ENCODE results near the gene MUC13. TPM values are rescaled to one million over a fixed set of nuclear protein-coding genes. Genes with fewer than 3 reads are reported as not detected.

Gene MUC13
- total RNA-seq, 1 donor from 2014 or later = 0.18 TPM

- no peaks in the 10 kb centered on the region for H3K27me3 ChIP-seq (ENCODE audit: low read depth)
- no peaks in the 10 kb centered on the region for H3K9me3 ChIP-seq
- peaks cover 34% of the 10 kb centered on the region for H3K4me1 ChIP-seq
- ATAC-seq (peak; percentile 79 to 84), DNase-seq (no peak)
- peak overlapping the region; percentile 47 for H3K27ac ChIP-seq
- H3K36me3 ChIP-seq = no peaks in the 10 kb centered on the region
- no peak for TF ChIP-seq CTCF (IDR thresholded peaks at IDR 0.05)
- no peak overlapping the region for H3K4me3 ChIP-seq
- intact Hi-C loops (cut with DNase I) = no loop called here
Measured at GRCh38 chr3:124860599-124860998, 74.0 kb downstream of the MUC13 start.

- H3K4me1 ChIP-seq = peaks cover 34% of the 10 kb centered on the region
- ATAC-seq (no peak), DNase-seq (no peak)
- no peak overlapping the region for H3K4me3 ChIP-seq
- no peaks in the 10 kb centered on the region for H3K27me3 ChIP-seq (ENCODE audit: low read depth)
- TF ChIP-seq CTCF (IDR thresholded peaks at IDR 0.05) = no peak
- no peak overlapping the region for H3K27ac ChIP-seq
- intact Hi-C loops (cut with DNase I) = no loop called here
- peaks cover 5% of the 10 kb centered on the region for H3K36me3 ChIP-seq
- no peaks in the 10 kb centered on the region for H3K9me3 ChIP-seq
Measured at GRCh38 chr3:124859025-124859424, 75.5 kb downstream of the MUC13 start.

GRCh38 chr3:124858275-124858674 is 76.3 kb downstream of the MUC13 start:
- Histone ChIP-seq H3K27ac (no peak overlapping the region), H3K9me3 (no peaks in the 10 kb centered on the region)

GRCh38 chr3:124856677-124857076 is 77.9 kb downstream of the MUC13 start:
- DNase-seq (no peak), ATAC-seq (peak; percentile 14 to 44)
- no peak overlapping the region for H3K27ac ChIP-seq
- intact Hi-C loops (cut with DNase I) = no loop called here
- H3K36me3 ChIP-seq = peaks cover 5% of the 10 kb centered on the region
- H3K4me3 ChIP-seq = no peak overlapping the region
- H3K4me1 ChIP-seq = peaks cover 34% of the 10 kb centered on the region
- no peak for TF ChIP-seq CTCF (IDR thresholded peaks at IDR 0.05)
- no peaks in the 10 kb centered on the region for H3K9me3 ChIP-seq
- H3K27me3 ChIP-seq (ENCODE audit: low read depth) = no peaks in the 10 kb centered on the region

More at GRCh38 chr3:124858275-124858674, 76.3 kb downstream of the MUC13 start:
- intact Hi-C loops (cut with DNase I) = no loop called here
- Histone ChIP-seq H3K27me3 (ENCODE audit: low read depth) (no peaks in the 10 kb centered on the region), H3K36me3 (peaks cover 5% of the 10 kb centered on the region), H3K4me3 (no peak overlapping the region), H3K4me1 (peaks cover 34% of the 10 kb centered on the region)
- TF ChIP-seq CTCF (IDR thresholded peaks at IDR 0.05) = no peak
- ATAC-seq (no peak), DNase-seq (no peak)

Other genes starting within 250 kb of the MUC13 start
- 27.8 TPM for gene UMPS, start 204.3 kb downstream of the MUC13 start, total RNA-seq
- gene ITGB5, start 47.4 kb downstream of the MUC13 start, total RNA-seq = 93.1 TPM
- 157 TPM for gene HEG1, start 121.2 kb upstream of the MUC13 start, total RNA-seq

All from lower lobe of right lung (tissue), 2 donors.